RWPE1 (cell line): ENCODE results near the gene GLRA1.

Experiments
- CTCF ChIA-PET: fragments of 350-600 bp; sonication (Branson Sonifier 250); formaldehyde crosslinking; extraction: SDS; loops from one replicate; lab custom pipeline; 2021; lab: Yijun Ruan, JAX
- POLR2A ChIA-PET: fragments of 400-600 bp; formaldehyde crosslinking; extraction: SDS; loops from one replicate; lab custom pipeline; 2020; ENCODE audit warnings: antibody characterized with exemption; ENCODE audit not compliant: low non-redundant PET; lab: Yijun Ruan, JAX
- DNase-seq: peaks from one replicate; pipeline ENCODE4 v3.0.0; 2012; ENCODE audit warnings: low spot score
- H3K27ac ChIP-seq: fragments of 450-650 bp; 2 replicates; pipeline ENCODE4 v1.5.1; 2017
- TF ChIP-seq, protein P1 (sequence below): fragments of 450-650 bp; conservative IDR thresholded peaks from 2 replicates; pipeline ENCODE4 v1.5.1; 2017; ENCODE audit warnings: low read depth, mild to moderate bottlenecking

GLRA1 gene

DNA sequence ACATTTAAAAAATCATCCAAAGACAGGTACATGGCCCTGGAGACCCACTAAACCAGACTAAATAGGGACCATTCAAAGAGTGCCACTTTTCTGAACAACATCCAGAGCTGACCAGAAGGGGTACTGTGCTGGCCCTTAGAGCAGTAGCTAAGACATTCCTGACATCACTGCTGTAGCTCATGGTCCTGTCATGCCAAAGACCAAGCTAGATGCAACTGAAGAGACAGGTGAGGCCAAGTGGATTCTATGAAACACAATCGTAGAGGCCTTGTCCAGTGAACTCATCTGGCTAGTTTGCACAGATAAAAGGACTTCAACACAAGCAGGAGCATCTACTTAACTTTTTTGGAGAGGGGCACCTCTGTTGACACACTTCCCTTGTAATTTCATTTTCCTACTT is 109.6 kb downstream of the GLRA1 start:
- TF ChIP-seq, protein P1, sequence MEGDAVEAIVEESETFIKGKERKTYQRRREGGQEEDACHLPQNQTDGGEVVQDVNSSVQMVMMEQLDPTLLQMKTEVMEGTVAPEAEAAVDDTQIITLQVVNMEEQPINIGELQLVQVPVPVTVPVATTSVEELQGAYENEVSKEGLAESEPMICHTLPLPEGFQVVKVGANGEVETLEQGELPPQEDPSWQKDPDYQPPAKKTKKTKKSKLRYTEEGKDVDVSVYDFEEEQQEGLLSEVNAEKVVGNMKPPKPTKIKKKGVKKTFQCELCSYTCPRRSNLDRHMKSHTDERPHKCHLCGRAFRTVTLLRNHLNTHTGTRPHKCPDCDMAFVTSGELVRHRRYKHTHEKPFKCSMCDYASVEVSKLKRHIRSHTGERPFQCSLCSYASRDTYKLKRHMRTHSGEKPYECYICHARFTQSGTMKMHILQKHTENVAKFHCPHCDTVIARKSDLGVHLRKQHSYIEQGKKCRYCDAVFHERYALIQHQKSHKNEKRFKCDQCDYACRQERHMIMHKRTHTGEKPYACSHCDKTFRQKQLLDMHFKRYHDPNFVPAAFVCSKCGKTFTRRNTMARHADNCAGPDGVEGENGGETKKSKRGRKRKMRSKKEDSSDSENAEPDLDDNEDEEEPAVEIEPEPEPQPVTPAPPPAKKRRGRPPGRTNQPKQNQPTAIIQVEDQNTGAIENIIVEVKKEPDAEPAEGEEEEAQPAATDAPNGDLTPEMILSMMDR: no peak
- no peak overlapping the region for H3K27ac ChIP-seq
- ChIA-PET CTCF (interaction anchor here (0.6 kb wide), 1 partner anchor 28 kb away, joined by 3 read pairs; no protein-coding TSS in a partner anchor), POLR2A (no interaction called here)
- DNase-seq: no peak

- no peak for DNase-seq
- CTCF ChIA-PET: interaction anchor here (0.8 kb wide), 1 partner anchor 15 kb away, joined by 3 read pairs; no protein-coding TSS in a partner anchor
- no peak overlapping the region for H3K27ac ChIP-seq
- TF ChIP-seq, protein P1: no peak
- POLR2A ChIA-PET: no interaction called here
Measured at GRCh38 chr5:151812757-151813309, 111.8 kb downstream of the GLRA1 start.

DNA sequence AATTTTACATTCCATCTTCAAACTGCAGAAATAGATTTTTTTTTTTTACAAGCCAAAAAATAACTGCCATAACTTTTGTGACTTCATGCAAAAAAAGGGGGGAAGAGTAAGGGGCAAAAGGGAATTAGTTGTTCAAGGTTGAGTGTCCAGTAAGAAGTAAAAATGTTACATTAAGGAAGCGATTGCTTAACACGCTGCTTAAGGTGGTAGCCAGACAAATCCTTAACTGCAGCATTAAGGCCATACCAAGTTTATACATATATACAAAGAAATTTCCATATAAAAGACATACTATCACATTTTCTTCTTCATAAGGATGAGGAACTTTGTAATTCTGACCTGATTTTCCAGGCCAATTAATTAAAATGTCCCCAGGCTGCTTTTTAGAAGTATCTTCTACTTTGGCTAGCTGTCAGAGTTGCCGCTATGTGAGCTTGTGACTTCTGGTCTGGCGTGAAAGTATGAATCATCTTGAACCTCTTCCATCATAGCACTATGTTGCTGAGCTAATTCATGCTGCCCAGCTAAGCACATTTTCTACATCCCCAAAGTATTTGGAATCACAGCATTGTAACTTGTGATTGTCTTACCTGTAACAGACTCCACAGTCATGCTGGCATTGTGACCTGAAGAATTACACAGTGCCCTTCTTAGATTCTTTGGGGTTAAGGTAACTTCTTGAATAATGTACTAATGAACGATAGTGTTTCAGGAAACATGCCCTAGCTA is 112.9 kb downstream of the GLRA1 start:
- no peak for DNase-seq
- H3K27ac ChIP-seq: no peak overlapping the region
- TF ChIP-seq, protein P1: no peak
- ChIA-PET POLR2A (no interaction called here), CTCF (no interaction called here)

GRCh38 chr5:151810897-151811296 is 113.8 kb downstream of the GLRA1 start:
- POLR2A ChIA-PET: no interaction called here

DNA sequence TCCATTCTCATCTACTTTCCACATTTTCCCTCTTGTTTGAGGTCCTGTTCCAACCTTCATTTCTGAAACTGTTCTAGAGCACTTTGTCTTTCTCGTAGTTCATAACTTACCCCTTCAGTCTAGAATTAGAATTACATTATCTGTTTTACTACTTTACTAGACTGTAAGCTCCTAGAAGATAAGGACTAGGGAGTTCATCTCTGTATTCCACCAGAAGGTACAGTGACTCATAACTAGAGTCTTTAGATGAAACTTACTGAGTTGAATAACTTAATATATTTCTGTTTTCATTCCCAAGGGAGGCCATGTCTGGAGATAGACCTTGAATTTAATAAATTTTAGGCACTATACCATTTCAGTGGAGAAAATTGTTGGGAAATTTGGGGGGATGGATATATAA is 114.2 kb downstream of the GLRA1 start:
- no peak for DNase-seq
- TF ChIP-seq, protein P1: no peak
- H3K27ac ChIP-seq: no peak overlapping the region
- POLR2A ChIA-PET: no interaction called here
- CTCF ChIA-PET: interaction anchor here (0.5 to 0.6 kb wide), 3 partner anchors 173 to 1982 kb away, joined by 3 to 7 read pairs (median 4); no protein-coding TSS in a partner anchor

More at GRCh38 chr5:151810897-151811296, 113.8 kb downstream of the GLRA1 start:
- TF ChIP-seq, protein P1: no peak
- DNase-seq: no peak
- CTCF ChIA-PET: interaction anchor here (0.5 to 0.6 kb wide), 2 partner anchors 501 to 1983 kb away, joined by 4 to 7 read pairs; no protein-coding TSS in a partner anchor
- H3K27ac ChIP-seq: no peak overlapping the region

GRCh38 chr5:151808451-151809169 is 116.0 kb downstream of the GLRA1 start:
- ChIA-PET CTCF (interaction anchor here (1.1 kb wide), 1 partner anchor 9 kb away, joined by 6 read pairs; no protein-coding TSS in a partner anchor), POLR2A (no interaction called here)
- TF ChIP-seq, protein P1: no peak
- no peak overlapping the region for H3K27ac ChIP-seq
- DNase-seq: no peak
